GM12878 (cell line): ENCODE data around the gene RETREG1. TPM values are rescaled to one million over a fixed set of nuclear protein-coding genes. Genes with fewer than 3 reads are reported as not detected.

Experiments used
- ATAC-seq: fragments of 200-7000 bp; cut with Tn5 transposase; 3 replicates; pipeline ENCODE4 v1.9.1; 2020; ENCODE audit warnings: mild to moderate bottlenecking, moderate library complexity
- BruUV-seq: library from RNA; stranded (reverse); fragments of 400-500 nt; replicated peaks from 2 replicates; lab custom pipeline; 2021; lab: Mats Ljungman, UMichigan
- CTCF ChIA-PET: fragments of 300-600 bp; sonication (Branson Sonifier 250); formaldehyde crosslinking; extraction: SDS; loops from one replicate; lab custom pipeline; 2021; ENCODE audit warnings: inconsistent platforms; lab: Yijun Ruan, JAX
- POLR2A ChIA-PET: fragments of 350-600 bp; formaldehyde crosslinking; extraction: SDS; loops from one replicate; lab custom pipeline; 2021; ENCODE audit warnings: inconsistent platforms; lab: Charles Lee
- RAD21 ChIA-PET: fragments of 300-600 bp; sonication (Branson Sonifier 250); formaldehyde crosslinking; loops from one replicate; lab custom pipeline; 2023; ENCODE audit warnings: antibody characterized with exemption; ENCODE audit not compliant: unreplicated experiment; lab: Charles Lee
- SMC1A ChIA-PET: fragments of 300-600 bp; sonication (Branson Sonifier 250); formaldehyde crosslinking; loops from one replicate; lab custom pipeline; 2023; ENCODE audit not compliant: unreplicated experiment, uncharacterized antibody; lab: Charles Lee
- DNase-seq: peaks from one replicate; pipeline ENCODE4 v3.0.0-alpha.2; 2011; ENCODE audit warnings: low read depth, low spot score
- FAIRE-seq: peaks from 3 replicates; lab custom pipeline; 2011; peaks lifted over from hg19 to GRCh38; lab: Jason Lieb, UNC
- H2AFZ ChIP-seq: 2 replicates; pipeline ENCODE4 v1.6.0; 2011; ENCODE audit warnings: low read depth, low read length, control low read depth; ENCODE audit not compliant: control insufficient read depth
- H3K27ac ChIP-seq: 2 replicates; pipeline ENCODE4 v1.5.1; 2011; ENCODE audit warnings: control low read depth; ENCODE audit not compliant: control insufficient read depth, insufficient read depth
- H3K27me3 ChIP-seq, 2 experiments: replicated peaks in 1 of 2; 2 replicates each; pipeline versions ENCODE4 v1.6.0 to v1.6.1; 2011; ENCODE audit warnings: low read length in 1 of 2; ENCODE audit not compliant: control insufficient read depth in 2 of 2, insufficient read depth in 2 of 2
- H3K36me3 ChIP-seq, 2 experiments: 2 replicates each; pipeline ENCODE4 v1.5.1; 2011; ENCODE audit warnings: low read length in 1 of 2; ENCODE audit not compliant: control insufficient read depth in 2 of 2, insufficient read depth in 2 of 2
- H3K4me1 ChIP-seq: 2 replicates; pipeline ENCODE4 v1.6.1; 2011; ENCODE audit warnings: mild to moderate bottlenecking, low read length, moderate library complexity, mixed read lengths; ENCODE audit not compliant: control insufficient read depth, insufficient read depth
- H3K4me2 ChIP-seq: 2 replicates; pipeline ENCODE4 v1.6.0; 2011; ENCODE audit warnings: control low read depth; ENCODE audit not compliant: control insufficient read depth, insufficient read depth
- H3K4me3 ChIP-seq: fragments of 200-600 bp; sonication (generic); 2 replicates; pipeline ENCODE4 v1.5.1; 2016
- H3K79me2 ChIP-seq: 2 replicates; pipeline ENCODE4 v1.6.0; 2011; ENCODE audit warnings: low read length; ENCODE audit not compliant: control insufficient read depth, insufficient read depth
- H3K9ac ChIP-seq: 2 replicates; pipeline ENCODE4 v1.8.0; 2011; ENCODE audit warnings: low read length, control low read depth, mixed read lengths; ENCODE audit not compliant: control insufficient read depth, insufficient read depth
- H3K9me3 ChIP-seq: replicated peaks from 3 replicates; pipeline ENCODE4 v1.5.1; 2011; ENCODE audit warnings: mild to moderate bottlenecking, low read length; ENCODE audit not compliant: control insufficient read depth, insufficient read depth
- H4K20me1 ChIP-seq: 2 replicates; pipeline ENCODE4 v1.6.0; 2011; ENCODE audit not compliant: control insufficient read depth, insufficient read depth
- BRCA1 ChIP-seq: IDR thresholded peaks from 2 replicates; pipeline ENCODE4 v1.6.1; 2011; ENCODE audit warnings: low read depth, low read length, improper control_type of control experiment
- CBFB ChIP-seq: IDR thresholded peaks from 2 replicates; pipeline ENCODE4 v1.6.1; 2016; ENCODE audit warnings: antibody characterized with exemption, low read depth
- CBX3 ChIP-seq: fragments of 200-600 bp; sonication (generic); IDR thresholded peaks from 2 replicates; pipeline ENCODE4 v1.6.1; 2016; ENCODE audit warnings: low read depth, borderline replicate concordance
- EZH2 ChIP-seq: IDR thresholded peaks from 2 replicates; pipeline ENCODE4 v1.6.1; 2012; ENCODE audit warnings: low read depth, mild to moderate bottlenecking, control low read depth, inconsistent platforms, low read length, borderline replicate concordance; ENCODE audit not compliant: control insufficient read depth
- HCFC1 ChIP-seq: fragments of 150-350 bp; IDR thresholded peaks from 2 replicates; pipeline ENCODE4 v1.6.1; 2014; ENCODE audit warnings: low read length
- HDAC2 ChIP-seq: fragments of 200-600 bp; sonication (generic); IDR thresholded peaks from 2 replicates; pipeline ENCODE4 v1.6.1; 2017
- JUNB ChIP-seq: IDR thresholded peaks from 2 replicates; pipeline ENCODE4 v1.6.1; 2016; ENCODE audit warnings: antibody characterized with exemption, mild to moderate bottlenecking
- MYC ChIP-seq: IDR thresholded peaks from 2 replicates; pipeline ENCODE4 v1.6.1; 2011; ENCODE audit warnings: mild to moderate bottlenecking, low read length, moderate library complexity, inconsistent platforms; ENCODE audit not compliant: insufficient read depth, insufficient replicate concordance, insufficient read length, severe bottlenecking
- RAD51 ChIP-seq: fragments of 450-650 bp; IDR thresholded peaks from 2 replicates; pipeline ENCODE4 v1.6.1; 2016; ENCODE audit warnings: moderate library complexity, mild to moderate bottlenecking, inconsistent platforms
- SMC3 ChIP-seq: IDR thresholded peaks from 2 replicates; pipeline ENCODE4 v1.6.1; 2011; ENCODE audit warnings: low read length, improper control_type of control experiment, borderline replicate concordance
- ZNF384 ChIP-seq: IDR thresholded peaks from 2 replicates; pipeline ENCODE4 v1.6.1; 2012; ENCODE audit warnings: low read depth, mild to moderate bottlenecking, low read length, improper control_type of control experiment, borderline replicate concordance
- WGBS: methylation state at CpG from one replicate; pipeline ENCODE4 v1.1.6; 2016; ENCODE audit warnings: low lambda C conversion rate; ENCODE audit not compliant: insufficient replicate concordance, insufficient coverage; ENCODE audit errors: missing lambda C conversion rate; 5-methylcytosine and 5-hydroxymethylcytosine counted together
- in situ Hi-C: fragments of 300-500 bp; cut with MboI; formaldehyde crosslinking; loops from 9 replicates; pipeline ENCODE4 v1.14.3; 2018; ENCODE audit warnings: mixed read lengths
- intact Hi-C: fragments of 100-400 bp; cut with micrococcal nuclease; formaldehyde crosslinking; loops from one replicate; pipeline ENCODE4 v1.14.2; 2022; ENCODE audit not compliant: unreplicated experiment
- polyA plus RNA-seq, 11 experiments: library from polyadenylated mRNA; depleted of rRNA in 4 of 11; unstranded in 6 of 11; stranded (reverse) in 5 of 11; fragments of >200 nt; fragmentation: Nextera tagmentation in 4 of 11; fragmentation: Illumina TruSeq in 1 of 11; extraction: Ambion mirVana in 4 of 11; extraction: Trizol in 1 of 11; gene quantifications; 1 replicate in 1 of 11; 2 replicates in 10 of 11; pipeline versions ENCODE4 v1.2.1 to v1.2.3, GENCODE V29; 2011 to 2016; ENCODE audit warnings: inconsistent platforms in 2 of 11, missing spikeins in 2 of 11, low read depth in 1 of 11
- total RNA-seq, 4 experiments: library from RNA; depleted of rRNA in 3 of 4; stranded (reverse); fragments of >200 nt in 3 of 4; fragmentation: Illumina TruSeq in 1 of 4; extraction: Trizol in 1 of 4; gene quantifications; 2 replicates each; pipeline versions ENCODE4 v1.2.1 to v1.2.3, GENCODE V29; 2013 to 2021
- TF ChIP-seq, protein P1 (sequence below): IDR thresholded peaks from 2 replicates; pipeline ENCODE4 v1.6.1; 2012; ENCODE audit warnings: low read length, inconsistent platforms
- TF ChIP-seq, protein P2 (sequence below): fragments of 450-650 bp; IDR thresholded peaks from 2 replicates; pipeline ENCODE4 v1.6.1; 2018; ENCODE audit warnings: mild to moderate bottlenecking, low read depth, moderate library complexity; ENCODE audit not compliant: partially characterized antibody

Gene RETREG1
- total and polyA plus RNA-seq, 10 of the 15 experiments (the other 5 are each of a cell fraction or from before 2014, with no cell fraction given): 3.9 to 8.9 (median 6.4) TPM

DNA sequence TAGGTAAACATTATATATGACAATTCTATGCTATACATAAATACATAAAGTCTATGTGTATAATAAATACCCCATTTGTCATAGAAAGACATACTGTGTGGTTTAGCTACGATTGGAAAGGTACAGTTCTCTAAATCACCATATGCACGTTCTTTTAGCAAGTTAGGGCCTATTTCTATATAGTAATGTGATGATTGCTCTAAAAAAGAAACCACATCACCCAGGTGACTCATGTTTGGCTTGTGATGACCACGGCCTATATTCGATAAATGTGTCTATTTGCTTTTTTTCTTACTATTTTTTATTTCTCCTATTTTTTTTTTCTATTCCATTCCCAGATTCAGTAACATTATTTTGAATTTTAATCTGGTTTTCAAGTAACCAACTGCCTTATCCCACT is 34.7 kb downstream of the RETREG1 start:
- ChIA-PET RAD21 (no interaction called here), POLR2A (no interaction called here), CTCF (no interaction called here), SMC1A (no interaction called here)
- FAIRE-seq (no peak), ATAC-seq (peak; percentile 38), DNase-seq (no peak)
- Histone ChIP-seq H2AFZ (no peak overlapping the region), H3K9me3 (no peaks in the 10 kb centered on the region; the same call in 2 of the 3 replicates), H3K9ac (no peak overlapping the region), H3K27me3 (no peaks in the 10 kb centered on the region), H4K20me1 (no peaks in the 10 kb centered on the region; the same call in 1 of the 2 replicates), H3K4me3 (no peak overlapping the region), H3K4me1 (no peaks in the 10 kb centered on the region; the same call in 1 of the 2 replicates), H3K4me2 (no peak overlapping the region), H3K79me2 (no peaks in the 10 kb centered on the region), H3K27ac (no peak overlapping the region), H3K36me3 (no peaks in the 10 kb centered on the region)
- intact Hi-C loops: no loop called here
- no peak for TF ChIP-seq RAD51
- peak; percentile 32; the same call in 1 of the 2 replicates for TF ChIP-seq JUNB
- in situ Hi-C loops: no loop called here
- 40% methylated on average over 4 of the region's 4 CpGs for WGBS
- no TSS peak for BruUV-seq

DNA sequence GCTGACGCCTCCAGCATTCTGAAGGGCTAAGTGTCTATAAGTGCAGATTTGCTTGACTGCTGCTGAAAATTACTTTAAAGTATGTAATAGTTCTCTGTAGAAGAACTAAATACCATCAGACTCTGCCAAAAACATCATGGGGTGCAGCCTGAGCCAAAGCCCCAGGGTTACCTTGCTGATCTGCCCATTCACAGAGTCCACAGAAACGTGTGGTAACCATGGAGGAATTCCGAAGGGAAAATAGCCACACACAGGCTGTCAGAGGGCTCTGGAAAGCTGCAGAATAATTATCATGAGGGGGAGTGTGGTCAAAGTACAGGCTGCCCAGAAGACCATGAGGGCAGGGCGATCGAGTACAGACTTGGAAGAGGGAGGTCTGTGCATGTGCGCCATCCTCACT is 36.4 kb downstream of the RETREG1 start:
- intact Hi-C loops: no loop called here
- BruUV-seq: no TSS peak
- Histone ChIP-seq H3K27ac (no peak overlapping the region), H3K9me3 (no peaks in the 10 kb centered on the region; the same call in 2 of the 3 replicates), H2AFZ (no peak overlapping the region), H3K27me3 (no peaks in the 10 kb centered on the region), H3K4me3 (no peak overlapping the region), H3K4me2 (no peak overlapping the region), H4K20me1 (no peaks in the 10 kb centered on the region; the same call in 1 of the 2 replicates), H3K79me2 (no peaks in the 10 kb centered on the region), H3K9ac (no peak overlapping the region), H3K36me3 (no peaks in the 10 kb centered on the region), H3K4me1 (no peaks in the 10 kb centered on the region; the same call in 1 of the 2 replicates)
- in situ Hi-C loops: no loop called here
- FAIRE-seq (no peak), ATAC-seq (no peak), DNase-seq (no peak)
- ChIA-PET RAD21 (no interaction called here), CTCF (interaction anchor here (1.3 kb wide), 1 partner anchor 28 kb away, joined by 4 read pairs; no protein-coding TSS in a partner anchor), POLR2A (no interaction called here), SMC1A (no interaction called here)
- WGBS: 75% methylated on average over 6 of the region's 6 CpGs
- TF ChIP-seq BRCA1 (no peak), SMC3 (no peak), CBX3 (no peak), CBFB (no peak), MYC (no peak), ZNF384 (no peak), HDAC2 (no peak), HCFC1 (no peak), EZH2 (no peak)
- TF ChIP-seq, protein P1, sequence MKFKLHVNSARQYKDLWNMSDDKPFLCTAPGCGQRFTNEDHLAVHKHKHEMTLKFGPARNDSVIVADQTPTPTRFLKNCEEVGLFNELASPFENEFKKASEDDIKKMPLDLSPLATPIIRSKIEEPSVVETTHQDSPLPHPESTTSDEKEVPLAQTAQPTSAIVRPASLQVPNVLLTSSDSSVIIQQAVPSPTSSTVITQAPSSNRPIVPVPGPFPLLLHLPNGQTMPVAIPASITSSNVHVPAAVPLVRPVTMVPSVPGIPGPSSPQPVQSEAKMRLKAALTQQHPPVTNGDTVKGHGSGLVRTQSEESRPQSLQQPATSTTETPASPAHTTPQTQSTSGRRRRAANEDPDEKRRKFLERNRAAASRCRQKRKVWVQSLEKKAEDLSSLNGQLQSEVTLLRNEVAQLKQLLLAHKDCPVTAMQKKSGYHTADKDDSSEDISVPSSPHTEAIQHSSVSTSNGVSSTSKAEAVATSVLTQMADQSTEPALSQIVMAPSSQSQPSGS: no peak
- TF ChIP-seq, protein P2, sequence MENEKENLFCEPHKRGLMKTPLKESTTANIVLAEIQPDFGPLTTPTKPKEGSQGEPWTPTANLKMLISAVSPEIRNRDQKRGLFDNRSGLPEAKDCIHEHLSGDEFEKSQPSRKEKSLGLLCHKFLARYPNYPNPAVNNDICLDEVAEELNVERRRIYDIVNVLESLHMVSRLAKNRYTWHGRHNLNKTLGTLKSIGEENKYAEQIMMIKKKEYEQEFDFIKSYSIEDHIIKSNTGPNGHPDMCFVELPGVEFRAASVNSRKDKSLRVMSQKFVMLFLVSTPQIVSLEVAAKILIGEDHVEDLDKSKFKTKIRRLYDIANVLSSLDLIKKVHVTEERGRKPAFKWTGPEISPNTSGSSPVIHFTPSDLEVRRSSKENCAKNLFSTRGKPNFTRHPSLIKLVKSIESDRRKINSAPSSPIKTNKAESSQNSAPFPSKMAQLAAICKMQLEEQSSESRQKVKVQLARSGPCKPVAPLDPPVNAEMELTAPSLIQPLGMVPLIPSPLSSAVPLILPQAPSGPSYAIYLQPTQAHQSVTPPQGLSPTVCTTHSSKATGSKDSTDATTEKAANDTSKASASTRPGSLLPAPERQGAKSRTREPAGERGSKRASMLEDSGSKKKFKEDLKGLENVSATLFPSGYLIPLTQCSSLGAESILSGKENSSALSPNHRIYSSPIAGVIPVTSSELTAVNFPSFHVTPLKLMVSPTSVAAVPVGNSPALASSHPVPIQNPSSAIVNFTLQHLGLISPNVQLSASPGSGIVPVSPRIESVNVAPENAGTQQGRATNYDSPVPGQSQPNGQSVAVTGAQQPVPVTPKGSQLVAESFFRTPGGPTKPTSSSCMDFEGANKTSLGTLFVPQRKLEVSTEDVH: no peak
